HEK293 (cell line): ENCODE measurements around the gene SAE1.

Source experiments
- BCL11B ChIP-seq: fragments of 450-650 bp; formaldehyde crosslinking; IDR thresholded peaks from 2 replicates; pipeline ENCODE4 v1.5.1; 2016; ENCODE audit warnings: low read depth, missing biosample characterization, missing genetic modification characterization
- GFI1B ChIP-seq: fragments of 450-650 bp; formaldehyde crosslinking; IDR thresholded peaks from 2 replicates; pipeline ENCODE4 v1.5.1; 2016; ENCODE audit warnings: missing biosample characterization, missing genetic modification characterization
- KLF9 ChIP-seq: fragments of 450-650 bp; formaldehyde crosslinking; IDR thresholded peaks from 2 replicates; pipeline ENCODE4 v1.5.1; 2016; ENCODE audit warnings: missing biosample characterization, missing genetic modification characterization, low read depth
- OSR2 ChIP-seq: fragments of 450-650 bp; formaldehyde crosslinking; IDR thresholded peaks from 2 replicates; pipeline ENCODE4 v1.5.1; 2016; ENCODE audit warnings: missing biosample characterization, missing genetic modification characterization
- SP7 ChIP-seq: fragments of 450-650 bp; formaldehyde crosslinking; IDR thresholded peaks from 2 replicates; pipeline ENCODE4 v1.5.1; 2016; ENCODE audit warnings: missing biosample characterization, missing genetic modification characterization
- ZBTB17 ChIP-seq: fragments of 450-650 bp; formaldehyde crosslinking; IDR thresholded peaks from 2 replicates; pipeline ENCODE4 v1.5.1; 2016; ENCODE audit warnings: missing biosample characterization, missing genetic modification characterization
- ZBTB48 ChIP-seq: fragments of 450-650 bp; formaldehyde crosslinking; IDR thresholded peaks from 2 replicates; pipeline ENCODE4 v1.5.1; 2016; ENCODE audit warnings: missing biosample characterization, missing genetic modification characterization
- ZBTB7A ChIP-seq: fragments of 450-650 bp; formaldehyde crosslinking; IDR thresholded peaks from 2 replicates; pipeline ENCODE4 v1.5.1; 2016; ENCODE audit warnings: low read depth, missing biosample characterization, missing genetic modification characterization
- ZBTB8A ChIP-seq: fragments of 450-650 bp; formaldehyde crosslinking; IDR thresholded peaks from 2 replicates; pipeline ENCODE4 v1.5.1; 2016; ENCODE audit warnings: missing biosample characterization, missing genetic modification characterization
- ZEB2 ChIP-seq: fragments of 450-650 bp; formaldehyde crosslinking; IDR thresholded peaks from 2 replicates; pipeline ENCODE4 v1.5.1; 2016; ENCODE audit warnings: missing biosample characterization, missing genetic modification characterization
- ZFP69B ChIP-seq: fragments of 450-650 bp; formaldehyde crosslinking; IDR thresholded peaks from 2 replicates; pipeline ENCODE4 v1.5.1; 2016; ENCODE audit warnings: missing biosample characterization, missing genetic modification characterization
- ZNF132 ChIP-seq: fragments of 450-650 bp; formaldehyde crosslinking; IDR thresholded peaks from 2 replicates; pipeline ENCODE4 v1.5.1; 2017; ENCODE audit warnings: missing biosample characterization, missing genetic modification characterization, borderline replicate concordance
- ZNF16 ChIP-seq: fragments of 450-650 bp; formaldehyde crosslinking; IDR thresholded peaks from 2 replicates; pipeline ENCODE4 v1.5.1; 2016; ENCODE audit warnings: low read depth, missing biosample characterization, missing genetic modification characterization
- ZNF169 ChIP-seq: fragments of 450-650 bp; formaldehyde crosslinking; IDR thresholded peaks from 2 replicates; pipeline ENCODE4 v1.5.1; 2016; ENCODE audit warnings: missing biosample characterization, missing genetic modification characterization
- ZNF24 ChIP-seq: fragments of 450-650 bp; formaldehyde crosslinking; IDR thresholded peaks from 2 replicates; pipeline ENCODE4 v1.5.1; 2016; ENCODE audit warnings: missing biosample characterization, missing genetic modification characterization
- ZNF324 ChIP-seq: fragments of 450-650 bp; formaldehyde crosslinking; IDR thresholded peaks from 2 replicates; pipeline ENCODE4 v1.5.1; 2016; ENCODE audit warnings: missing biosample characterization, missing genetic modification characterization
- ZNF37A ChIP-seq: fragments of 450-650 bp; IDR thresholded peaks from 2 replicates; pipeline ENCODE4 v1.5.1; 2018; ENCODE audit warnings: missing biosample characterization, missing genetic modification characterization
- ZNF394 ChIP-seq: fragments of 450-650 bp; formaldehyde crosslinking; IDR thresholded peaks from 2 replicates; pipeline ENCODE4 v1.5.1; 2016; ENCODE audit warnings: missing biosample characterization, missing genetic modification characterization, mild to moderate bottlenecking, moderate library complexity, borderline replicate concordance
- ZNF48 ChIP-seq: fragments of 450-650 bp; formaldehyde crosslinking; IDR thresholded peaks from 2 replicates; pipeline ENCODE4 v1.5.1; 2016; ENCODE audit warnings: missing biosample characterization, missing genetic modification characterization
- ZNF501 ChIP-seq: fragments of 450-650 bp; formaldehyde crosslinking; IDR thresholded peaks from 2 replicates; pipeline ENCODE4 v1.5.1; 2016; ENCODE audit warnings: missing biosample characterization, missing genetic modification characterization
- ZNF510 ChIP-seq: fragments of 450-650 bp; formaldehyde crosslinking; IDR thresholded peaks from 2 replicates; pipeline ENCODE4 v1.5.1; 2018; ENCODE audit warnings: mild to moderate bottlenecking, missing genetic modification characterization, missing biosample characterization; ENCODE audit not compliant: insufficient replicate concordance
- ZNF514 ChIP-seq: fragments of 450-650 bp; formaldehyde crosslinking; IDR thresholded peaks from 2 replicates; pipeline ENCODE4 v1.5.1; 2016; ENCODE audit warnings: missing biosample characterization, missing genetic modification characterization
- ZNF560 ChIP-seq: fragments of 450-650 bp; formaldehyde crosslinking; IDR thresholded peaks from 2 replicates; pipeline ENCODE4 v1.5.1; 2017; ENCODE audit warnings: missing biosample characterization, missing genetic modification characterization, borderline replicate concordance
- ZNF585B ChIP-seq: fragments of 450-650 bp; formaldehyde crosslinking; IDR thresholded peaks from 2 replicates; pipeline ENCODE4 v1.5.1; 2016; ENCODE audit warnings: missing biosample characterization, missing genetic modification characterization
- ZNF624 ChIP-seq: fragments of 450-650 bp; formaldehyde crosslinking; IDR thresholded peaks from 2 replicates; pipeline ENCODE4 v1.5.1; 2017; ENCODE audit warnings: missing biosample characterization, missing genetic modification characterization
- ZNF629 ChIP-seq: fragments of 450-650 bp; formaldehyde crosslinking; IDR thresholded peaks from 2 replicates; pipeline ENCODE4 v1.5.1; 2017; ENCODE audit warnings: missing biosample characterization, missing genetic modification characterization
- ZNF660 ChIP-seq: fragments of 450-650 bp; IDR thresholded peaks from 2 replicates; pipeline ENCODE4 v1.5.1; 2018; ENCODE audit warnings: missing biosample characterization, mild to moderate bottlenecking, missing genetic modification characterization
- ZNF707 ChIP-seq: fragments of 450-650 bp; formaldehyde crosslinking; IDR thresholded peaks from 2 replicates; pipeline ENCODE4 v1.5.1; 2016; ENCODE audit warnings: missing biosample characterization, missing genetic modification characterization
- ZNF76 ChIP-seq: fragments of 450-650 bp; formaldehyde crosslinking; IDR thresholded peaks from 2 replicates; pipeline ENCODE4; 2016; ENCODE audit warnings: low read depth, missing biosample characterization, missing genetic modification characterization, borderline replicate concordance
- ZNF830 ChIP-seq: fragments of 450-650 bp; IDR thresholded peaks from 2 replicates; pipeline ENCODE4 v1.5.0; 2018; ENCODE audit warnings: missing biosample characterization, missing genetic modification characterization, low read depth, mild to moderate bottlenecking, moderate library complexity
- ZSCAN23 ChIP-seq: fragments of 450-650 bp; formaldehyde crosslinking; IDR thresholded peaks from 2 replicates; pipeline ENCODE4 v1.5.1; 2016; ENCODE audit warnings: missing biosample characterization, missing genetic modification characterization
- TF ChIP-seq, protein P1 (sequence below): fragments of 450-650 bp; formaldehyde crosslinking; IDR thresholded peaks from 2 replicates; pipeline ENCODE4 v1.5.1; 2016; ENCODE audit warnings: missing biosample characterization, missing genetic modification characterization
- TF ChIP-seq, protein P2 (sequence below): fragments of 450-650 bp; formaldehyde crosslinking; IDR thresholded peaks from 2 replicates; pipeline ENCODE4 v1.5.1; 2016; ENCODE audit warnings: missing biosample characterization, missing genetic modification characterization
- TF ChIP-seq, protein P3 (sequence below): fragments of 450-650 bp; formaldehyde crosslinking; IDR thresholded peaks from 2 replicates; pipeline ENCODE4 v1.5.1; 2016; ENCODE audit warnings: missing biosample characterization, missing genetic modification characterization, low read depth
- TF ChIP-seq, protein P4 (sequence below): fragments of 450-650 bp; formaldehyde crosslinking; IDR thresholded peaks from 2 replicates; pipeline ENCODE4 v1.5.1; 2016; ENCODE audit warnings: missing biosample characterization, missing genetic modification characterization, low read depth

Gene SAE1

DNA sequence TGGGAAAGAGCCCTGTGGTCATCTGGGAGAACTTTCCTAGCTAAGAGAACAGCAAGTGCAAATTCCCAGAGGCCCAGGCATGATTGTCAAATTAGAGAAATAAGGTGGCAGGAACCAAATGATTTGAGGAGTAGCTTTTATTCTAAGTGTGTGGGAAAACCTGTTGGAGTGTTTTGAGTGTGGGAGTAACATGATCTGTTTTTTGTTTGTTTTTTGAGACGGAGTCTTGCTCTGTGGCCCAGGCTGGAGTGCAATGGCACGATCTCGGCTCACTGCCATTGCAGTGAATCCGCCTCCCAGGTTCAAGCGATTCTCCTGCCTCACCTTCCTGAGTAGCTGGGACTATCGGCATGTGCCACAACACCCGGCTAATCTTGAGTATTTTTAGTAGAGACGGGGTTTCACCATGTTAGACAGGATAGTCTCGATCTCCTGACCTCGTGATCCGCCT lies 2.4 kb downstream of the SAE1 start (continued):
- TF ChIP-seq OSR2 (tag by site-specific recombination) = peak; percentile 70
- TF ChIP-seq ZNF324 (tag by site-specific recombination) = no peak
- no peak for TF ChIP-seq ZNF660 (tag by site-specific recombination)
- TF ChIP-seq, protein P1, sequence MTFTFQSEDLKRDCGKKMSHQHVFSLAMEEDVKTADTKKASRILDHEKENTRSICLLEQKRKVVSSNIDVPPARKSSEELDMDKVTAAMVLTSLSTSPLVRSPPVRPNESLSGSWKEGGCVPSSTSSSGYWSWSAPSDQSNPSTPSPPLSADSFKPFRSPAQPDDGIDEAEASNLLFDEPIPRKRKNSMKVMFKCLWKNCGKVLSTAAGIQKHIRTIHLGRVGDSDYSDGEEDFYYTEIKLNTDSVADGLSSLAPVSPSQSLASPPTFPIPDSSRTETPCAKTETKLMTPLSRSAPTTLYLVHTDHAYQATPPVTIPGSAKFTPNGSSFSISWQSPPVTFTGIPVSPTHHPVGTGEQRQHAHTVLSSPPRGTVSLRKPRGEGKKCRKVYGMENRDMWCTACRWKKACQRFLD = no peak
- TF ChIP-seq, protein P2, sequence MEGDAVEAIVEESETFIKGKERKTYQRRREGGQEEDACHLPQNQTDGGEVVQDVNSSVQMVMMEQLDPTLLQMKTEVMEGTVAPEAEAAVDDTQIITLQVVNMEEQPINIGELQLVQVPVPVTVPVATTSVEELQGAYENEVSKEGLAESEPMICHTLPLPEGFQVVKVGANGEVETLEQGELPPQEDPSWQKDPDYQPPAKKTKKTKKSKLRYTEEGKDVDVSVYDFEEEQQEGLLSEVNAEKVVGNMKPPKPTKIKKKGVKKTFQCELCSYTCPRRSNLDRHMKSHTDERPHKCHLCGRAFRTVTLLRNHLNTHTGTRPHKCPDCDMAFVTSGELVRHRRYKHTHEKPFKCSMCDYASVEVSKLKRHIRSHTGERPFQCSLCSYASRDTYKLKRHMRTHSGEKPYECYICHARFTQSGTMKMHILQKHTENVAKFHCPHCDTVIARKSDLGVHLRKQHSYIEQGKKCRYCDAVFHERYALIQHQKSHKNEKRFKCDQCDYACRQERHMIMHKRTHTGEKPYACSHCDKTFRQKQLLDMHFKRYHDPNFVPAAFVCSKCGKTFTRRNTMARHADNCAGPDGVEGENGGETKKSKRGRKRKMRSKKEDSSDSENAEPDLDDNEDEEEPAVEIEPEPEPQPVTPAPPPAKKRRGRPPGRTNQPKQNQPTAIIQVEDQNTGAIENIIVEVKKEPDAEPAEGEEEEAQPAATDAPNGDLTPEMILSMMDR = no peak
- no peak for TF ChIP-seq ZNF16 (tag by site-specific recombination)
- 0 out of 2 replicates have a peak, but pooled peaks have one; percentile 41 for TF ChIP-seq GFI1B (tag by site-specific recombination)
- 0 out of 2 replicates have a peak, but pooled peaks have one; percentile 20 for TF ChIP-seq BCL11B (tag by site-specific recombination)
- no peak for TF ChIP-seq ZNF510 (tag by site-specific recombination)
- TF ChIP-seq ZNF24 = no peak
- 0 out of 2 replicates have a peak, but pooled peaks have one; percentile 33 for TF ChIP-seq ZNF76 (tag by site-specific recombination)
- TF ChIP-seq ZNF37A (tag by site-specific recombination) = no peak
- TF ChIP-seq SP7 = peak; percentile 79
- TF ChIP-seq ZBTB48 (tag by site-specific recombination) = no peak
- no peak for TF ChIP-seq ZBTB7A (tag by site-specific recombination)
- TF ChIP-seq, protein P3, sequence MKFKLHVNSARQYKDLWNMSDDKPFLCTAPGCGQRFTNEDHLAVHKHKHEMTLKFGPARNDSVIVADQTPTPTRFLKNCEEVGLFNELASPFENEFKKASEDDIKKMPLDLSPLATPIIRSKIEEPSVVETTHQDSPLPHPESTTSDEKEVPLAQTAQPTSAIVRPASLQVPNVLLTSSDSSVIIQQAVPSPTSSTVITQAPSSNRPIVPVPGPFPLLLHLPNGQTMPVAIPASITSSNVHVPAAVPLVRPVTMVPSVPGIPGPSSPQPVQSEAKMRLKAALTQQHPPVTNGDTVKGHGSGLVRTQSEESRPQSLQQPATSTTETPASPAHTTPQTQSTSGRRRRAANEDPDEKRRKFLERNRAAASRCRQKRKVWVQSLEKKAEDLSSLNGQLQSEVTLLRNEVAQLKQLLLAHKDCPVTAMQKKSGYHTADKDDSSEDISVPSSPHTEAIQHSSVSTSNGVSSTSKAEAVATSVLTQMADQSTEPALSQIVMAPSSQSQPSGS = no peak
- TF ChIP-seq ZNF585B (tag by site-specific recombination) = no peak
- TF ChIP-seq ZNF394 (tag by site-specific recombination) = peak; percentile 88
- no peak for TF ChIP-seq ZNF707 (tag by site-specific recombination)
- TF ChIP-seq KLF9 (tag by site-specific recombination) = no peak
- no peak for TF ChIP-seq ZNF624 (tag by site-specific recombination)
- TF ChIP-seq ZBTB8A (tag by site-specific recombination) = 0 out of 2 replicates have a peak, but pooled peaks have one; percentile 11
- TF ChIP-seq ZNF501 (tag by site-specific recombination) = no peak
- TF ChIP-seq ZSCAN23 = no peak
- TF ChIP-seq ZBTB17 (tag by site-specific recombination) = peak; percentile 78
- TF ChIP-seq ZNF560 (tag by site-specific recombination) = no peak
- TF ChIP-seq, protein P4, sequence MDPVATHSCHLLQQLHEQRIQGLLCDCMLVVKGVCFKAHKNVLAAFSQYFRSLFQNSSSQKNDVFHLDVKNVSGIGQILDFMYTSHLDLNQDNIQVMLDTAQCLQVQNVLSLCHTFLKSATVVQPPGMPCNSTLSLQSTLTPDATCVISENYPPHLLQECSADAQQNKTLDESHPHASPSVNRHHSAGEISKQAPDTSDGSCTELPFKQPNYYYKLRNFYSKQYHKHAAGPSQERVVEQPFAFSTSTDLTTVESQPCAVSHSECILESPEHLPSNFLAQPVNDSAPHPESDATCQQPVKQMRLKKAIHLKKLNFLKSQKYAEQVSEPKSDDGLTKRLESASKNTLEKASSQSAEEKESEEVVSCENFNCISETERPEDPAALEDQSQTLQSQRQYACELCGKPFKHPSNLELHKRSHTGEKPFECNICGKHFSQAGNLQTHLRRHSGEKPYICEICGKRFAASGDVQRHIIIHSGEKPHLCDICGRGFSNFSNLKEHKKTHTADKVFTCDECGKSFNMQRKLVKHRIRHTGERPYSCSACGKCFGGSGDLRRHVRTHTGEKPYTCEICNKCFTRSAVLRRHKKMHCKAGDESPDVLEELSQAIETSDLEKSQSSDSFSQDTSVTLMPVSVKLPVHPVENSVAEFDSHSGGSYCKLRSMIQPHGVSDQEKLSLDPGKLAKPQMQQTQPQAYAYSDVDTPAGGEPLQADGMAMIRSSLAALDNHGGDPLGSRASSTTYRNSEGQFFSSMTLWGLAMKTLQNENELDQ = no peak
- TF ChIP-seq ZNF48 (tag by site-specific recombination) = no peak
- no peak for TF ChIP-seq ZNF830
- no peak for TF ChIP-seq ZNF629 (tag by site-specific recombination)
- no peak for TF ChIP-seq ZEB2 (tag by site-specific recombination)
- no peak; the same call in 1 of the 2 replicates for TF ChIP-seq ZFP69B
- no peak for TF ChIP-seq ZNF514 (tag by site-specific recombination)
- no peak for TF ChIP-seq ZNF169 (tag by site-specific recombination)
- TF ChIP-seq ZNF132 = no peak
